MM.1S (cell line): ENCODE results near the gene GPD1L.

ENCODE experiments used
- DNase-seq: peaks from one replicate; pipeline ENCODE4 v3.0.0-alpha.2; 2015
- H2AFZ ChIP-seq: fragments of 300-600 bp; sonication (generic); 2 replicates; pipeline ENCODE4 v1.6.0; 2016; ENCODE audit warnings: antibody characterized with exemption, low read length
- H3F3A ChIP-seq: fragments of 300-600 bp; sonication (generic); 2 replicates; pipeline ENCODE4 v1.6.1; 2016; ENCODE audit warnings: mild to moderate bottlenecking, antibody characterized with exemption, low read length, moderate library complexity, mixed read lengths; ENCODE audit not compliant: insufficient read depth
- H3K27ac ChIP-seq: fragments of 300-600 bp; sonication (generic); 2 replicates; pipeline ENCODE4 v1.5.1; 2016; ENCODE audit warnings: mild to moderate bottlenecking, low read length
- H3K27me3 ChIP-seq: fragments of 300-600 bp; sonication (generic); replicated peaks from 2 replicates; pipeline ENCODE4 v1.6.0; 2016; ENCODE audit warnings: low read length; ENCODE audit not compliant: insufficient read depth
- H3K36me3 ChIP-seq: fragments of 300-600 bp; sonication (generic); replicated peaks from 2 replicates; pipeline ENCODE4 v1.6.1; 2016; ENCODE audit warnings: mild to moderate bottlenecking, low read length, mixed read lengths; ENCODE audit not compliant: insufficient read depth
- H3K4me1 ChIP-seq: fragments of 300-600 bp; sonication (generic); 2 replicates; pipeline ENCODE4 v1.6.1; 2016; ENCODE audit warnings: low read length, mixed read lengths
- H3K4me2 ChIP-seq: fragments of 300-600 bp; sonication (generic); 2 replicates; pipeline ENCODE4 v1.6.0; 2016; ENCODE audit warnings: low read depth, low read length
- H3K4me3 ChIP-seq: fragments of 300-600 bp; sonication (generic); 2 replicates; pipeline ENCODE4 v1.5.1; 2016; ENCODE audit warnings: low read length, mixed read lengths
- H3K79me2 ChIP-seq: fragments of 300-600 bp; sonication (generic); 2 replicates; pipeline ENCODE4 v1.6.1; 2016; ENCODE audit warnings: mixed run types, low read length, mixed read lengths
- H3K9ac ChIP-seq: fragments of 300-600 bp; sonication (generic); 2 replicates; pipeline ENCODE4 v1.6.1; 2016; ENCODE audit warnings: low read length, mixed read lengths
- H3K9me2 ChIP-seq: fragments of 300-600 bp; sonication (generic); replicated peaks from 2 replicates; pipeline ENCODE4 v1.6.1; 2016; ENCODE audit warnings: mild to moderate bottlenecking, low read length, mixed read lengths; ENCODE audit not compliant: insufficient read depth
- H3K9me3 ChIP-seq: fragments of 300-600 bp; sonication (generic); replicated peaks from 2 replicates; pipeline ENCODE4 v1.6.1; 2016; ENCODE audit warnings: mild to moderate bottlenecking, low read length, mixed read lengths; ENCODE audit not compliant: insufficient read depth
- H4K20me1 ChIP-seq: fragments of 300-600 bp; sonication (generic); 2 replicates; pipeline ENCODE4 v1.6.1; 2016; ENCODE audit warnings: mild to moderate bottlenecking, low read length, moderate library complexity, mixed read lengths; ENCODE audit not compliant: insufficient read depth
- CTCF ChIP-seq: fragments of 300-600 bp; sonication (generic); IDR thresholded peaks from 2 replicates; pipeline ENCODE4 v1.5.1; 2016; ENCODE audit warnings: antibody characterized with exemption, low read length, mixed read lengths
- EZH2 ChIP-seq: fragments of 300-600 bp; sonication (generic); optimal IDR thresholded peaks from 2 replicates; pipeline ENCODE3; 2017; ENCODE audit warnings: low read depth, mild to moderate bottlenecking, antibody characterized with exemption, low read length, mixed read lengths
- EZH2phosphoT487 ChIP-seq: fragments of 300-600 bp; sonication (generic); IDR thresholded peaks from 2 replicates; pipeline ENCODE4 v1.6.1; 2018; ENCODE audit warnings: antibody characterized with exemption, low read length

The GPD1L gene

GRCh38 chr3:32098528-32098927 lies 7.9 kb upstream of the GPD1L start:
- H3K9ac ChIP-seq = no peak overlapping the region
- peaks cover 10% of the 10 kb centered on the region for H3K27me3 ChIP-seq
- H3K9me2 ChIP-seq = no peaks in the 10 kb centered on the region
- peaks cover 8% of the 10 kb centered on the region; the same call in 1 of the 2 replicates for H3K4me1 ChIP-seq
- H3K79me2 ChIP-seq = no peaks in the 10 kb centered on the region
- H3K9me3 ChIP-seq = no peaks in the 10 kb centered on the region
- no peak overlapping the region for H3K4me3 ChIP-seq
- H3K4me2 ChIP-seq = no peak overlapping the region
- no peak overlapping the region for H3K27ac ChIP-seq
- TF ChIP-seq EZH2 (no peak), EZH2phosphoT487 (no peak), CTCF (no peak)
- DNase-seq = no peak
- H3K36me3 ChIP-seq = no peaks in the 10 kb centered on the region
- H3F3A ChIP-seq = peaks cover 7% of the 10 kb centered on the region; the same call in 1 of the 2 replicates
- no peak overlapping the region for H2AFZ ChIP-seq
- H4K20me1 ChIP-seq = no peaks in the 10 kb centered on the region

GRCh38 chr3:32100465-32100864 lies 6.0 kb upstream of the GPD1L start:
- H3K36me3 ChIP-seq = no peaks in the 10 kb centered on the region
- peaks cover 8% of the 10 kb centered on the region; the same call in 1 of the 2 replicates for H3K4me1 ChIP-seq
- no peaks in the 10 kb centered on the region for H4K20me1 ChIP-seq
- H3F3A ChIP-seq = peaks cover 7% of the 10 kb centered on the region; the same call in 1 of the 2 replicates
- no peak overlapping the region for H3K4me2 ChIP-seq
- no peak overlapping the region for H2AFZ ChIP-seq
- DNase-seq = no peak
- H3K27ac ChIP-seq = no peak overlapping the region
- H3K79me2 ChIP-seq = no peaks in the 10 kb centered on the region
- TF ChIP-seq EZH2 = no peak
- TF ChIP-seq EZH2phosphoT487 = no peak
- TF ChIP-seq CTCF = no peak
- H3K4me3 ChIP-seq = no peak overlapping the region
- H3K27me3 ChIP-seq = peaks cover 10% of the 10 kb centered on the region
- H3K9me2 ChIP-seq = no peaks in the 10 kb centered on the region
- H3K9me3 ChIP-seq = no peaks in the 10 kb centered on the region
- H3K9ac ChIP-seq = no peak overlapping the region

GRCh38 chr3:32102289-32102688 lies 4.1 kb upstream of the GPD1L start:
- no peak for DNase-seq
- H2AFZ ChIP-seq = no peak overlapping the region
- TF ChIP-seq EZH2 (no peak), EZH2phosphoT487 (no peak), CTCF (no peak)
- no peak overlapping the region for H3K27ac ChIP-seq
- H4K20me1 ChIP-seq = no peaks in the 10 kb centered on the region
- no peaks in the 10 kb centered on the region for H3K9me2 ChIP-seq
- peaks cover 7% of the 10 kb centered on the region; the same call in 1 of the 2 replicates for H3F3A ChIP-seq
- H3K36me3 ChIP-seq = no peaks in the 10 kb centered on the region
- H3K79me2 ChIP-seq = 0 out of 2 replicates have a peak, but pooled peaks cover 3% of the 10 kb centered on the region
- peaks cover 11% of the 10 kb centered on the region for H3K4me1 ChIP-seq
- H3K4me2 ChIP-seq = no peak overlapping the region
- H3K27me3 ChIP-seq = peaks cover 10% of the 10 kb centered on the region
- no peak overlapping the region for H3K9ac ChIP-seq
- no peak overlapping the region for H3K4me3 ChIP-seq
- no peaks in the 10 kb centered on the region for H3K9me3 ChIP-seq
